Right renal pelvis (tissue), 4 donors: ENCODE measurements around the gene USP20. TPM values are rescaled to one million over a fixed set of nuclear protein-coding genes. Genes with fewer than 3 reads are reported as not detected.
"Not testable (repeated sequence)": the region's sequence is repeated elsewhere in the genome, so short reads cannot be mapped to it uniquely, and the experiment has no call there.

Experiments
- DNase-seq, 4 donors: peaks; one replicate each; pipeline ENCODE4 v3.0.0-alpha.2; 2013; ENCODE audit warnings: low read depth in 4 of 4, low spot score in 3 of 4, missing footprints in 1 of 4
- polyA plus RNA-seq, 4 donors: library from polyadenylated mRNA; unstranded; fragments of 120-200 nt; gene quantifications; one replicate each; pipeline ENCODE4 v1.2.1, GENCODE V29; 2013; ENCODE audit not compliant: insufficient read length in 4 of 4

The USP20 gene
- polyA plus RNA-seq, 4 donors: 18.1 to 26.4 (median 22.0) TPM

- DNase-seq: no peak
These were observed 52.4 kb downstream of the USP20 start for GRCh38 chr9:129887334-129888292.

- no peak for DNase-seq
These were observed 53.2 kb downstream of the USP20 start for GRCh38 chr9:129888293-129889121.

- DNase-seq: no peak
These were observed 54.1 kb downstream of the USP20 start for GRCh38 chr9:129889122-129889940.

- DNase-seq: no peak
These were observed 54.9 kb downstream of the USP20 start for GRCh38 chr9:129889941-129890717.

- DNase-seq: not testable (repeated sequence)
These were observed 55.6 kb downstream of the USP20 start for GRCh38 chr9:129890718-129891299.

GRCh38 chr9:129891569-129891968, 56.3 kb downstream of the USP20 start:
- no peak for DNase-seq

- no peak for DNase-seq
These were observed 59.0 kb downstream of the USP20 start for GRCh38 chr9:129894120-129894823.

- no peak for DNase-seq
These were observed 60.4 kb downstream of the USP20 start for GRCh38 chr9:129895376-129896268.

GRCh38 chr9:129897263-129897662, 62.0 kb downstream of the USP20 start:
- no peak for DNase-seq

- DNase-seq: no peak
These were observed 62.9 kb downstream of the USP20 start for GRCh38 chr9:129898185-129898584.

- DNase-seq: no peak
These were observed 64.4 kb downstream of the USP20 start for GRCh38 chr9:129899620-129900019.

- no peak for DNase-seq
These were observed 65.2 kb downstream of the USP20 start for GRCh38 chr9:129900263-129901027.

- DNase-seq: no peak
These were observed 66.9 kb downstream of the USP20 start for GRCh38 chr9:129901993-129902739.

GRCh38 chr9:129902740-129903134, 67.5 kb downstream of the USP20 start:
- no peak for DNase-seq

- DNase-seq: no peak
These were observed 69.5 kb downstream of the USP20 start for GRCh38 chr9:129904734-129905133.

GRCh38 chr9:129906298-129906697, 71.0 kb downstream of the USP20 start:
- DNase-seq: no peak
